Endothelial cell of umbilical vein (primary cell): ENCODE measurements around the gene RNF125. TPM values are rescaled to one million over a fixed set of nuclear protein-coding genes. Genes with fewer than 3 reads are reported as not detected.
"Not testable (repeated sequence)": the region's sequence is repeated elsewhere in the genome, so short reads cannot be mapped to it uniquely, and the experiment has no call there.

Experiments
- BruUV-seq: library from RNA; stranded (reverse); fragments of 400-500 nt; replicated peaks from 2 replicates; lab custom pipeline; 2021; lab: Mats Ljungman, UMichigan
- CTCF ChIA-PET: fragments of 300-600, 350-600 bp; sonication (Branson Sonifier 250); formaldehyde crosslinking; loops from one replicate; lab custom pipeline; 2021; ENCODE audit warnings: antibody characterized with exemption, inconsistent platforms; lab: Charles Lee
- POLR2A ChIA-PET: fragments of 300-600, 350-600 bp; sonication (Branson Sonifier 250); formaldehyde crosslinking; loops from one replicate; lab custom pipeline; 2021; ENCODE audit warnings: antibody characterized with exemption, inconsistent platforms; lab: Charles Lee
- DNase-seq: peaks from one replicate; pipeline ENCODE4 v3.0.0-alpha.2; 2011; ENCODE audit warnings: low read depth, low spot score
- FAIRE-seq: peaks from 2 replicates; lab custom pipeline; 2011; peaks lifted over from hg19 to GRCh38; lab: Jason Lieb, UNC
- H2AFZ ChIP-seq: 2 replicates; pipeline ENCODE4 v1.6.0; 2012; ENCODE audit warnings: low read depth, low read length, control low read depth, inconsistent platforms
- H3K27ac ChIP-seq: 2 replicates; pipeline ENCODE4 v1.5.1; 2011; ENCODE audit warnings: low read depth, mild to moderate bottlenecking, control low read depth, low read length, moderate library complexity; ENCODE audit not compliant: insufficient read depth
- H3K27me3 ChIP-seq, 2 experiments: 2 replicates each; pipeline versions ENCODE4 v1.6.0 to v1.6.1; 2011; ENCODE audit warnings: low read length in 2 of 2, mixed read lengths in 1 of 2; ENCODE audit not compliant: control insufficient read depth in 2 of 2, insufficient read depth in 2 of 2
- H3K36me3 ChIP-seq, 2 experiments: 2 replicates in 1 of 2; 3 replicates in 1 of 2; pipeline ENCODE4 v1.5.1; 2011; ENCODE audit warnings: low read length in 2 of 2, mild to moderate bottlenecking in 1 of 2, moderate library complexity in 1 of 2; ENCODE audit not compliant: control insufficient read depth in 2 of 2, insufficient read depth in 2 of 2; ENCODE audit errors: extremely low read depth in 1 of 2
- H3K4me1 ChIP-seq: 3 replicates; pipeline ENCODE4 v1.5.1; 2011; ENCODE audit warnings: mild to moderate bottlenecking, low read length; ENCODE audit not compliant: control insufficient read depth, insufficient read depth; ENCODE audit errors: extremely low read depth
- H3K4me2 ChIP-seq: 2 replicates; pipeline ENCODE4 v1.6.1; 2011; ENCODE audit warnings: low read length, control low read depth, mixed read lengths; ENCODE audit not compliant: insufficient read depth
- H3K4me3 ChIP-seq, 3 experiments: fragments of 200-600 bp in 1 of 3; sonication (generic), shearing (Covaris generic) in 1 of 3; replicated peaks in 1 of 3; 2 replicates each; pipeline ENCODE4 v1.5.1; 2011 to 2016; ENCODE audit warnings: control low read depth in 3 of 3, low read length in 3 of 3, mild to moderate bottlenecking in 2 of 3, inconsistent platforms in 1 of 3, low read depth in 1 of 3, moderate library complexity in 1 of 3; ENCODE audit not compliant: insufficient read depth in 1 of 3
- H3K79me2 ChIP-seq: 2 replicates; pipeline ENCODE4 v1.6.0; 2012; ENCODE audit warnings: low read length, inconsistent platforms; ENCODE audit not compliant: control insufficient read depth, insufficient read depth
- H3K9ac ChIP-seq: replicated peaks from 2 replicates; pipeline ENCODE3; 2011; ENCODE audit warnings: low read length, control low read depth; ENCODE audit not compliant: insufficient read depth; ENCODE audit errors: extremely low read depth
- H3K9me1 ChIP-seq: replicated peaks from 3 replicates; pipeline ENCODE4 v1.6.0; 2011; ENCODE audit warnings: mild to moderate bottlenecking, low read length; ENCODE audit not compliant: control insufficient read depth, insufficient read depth; ENCODE audit errors: extremely low read depth
- H3K9me3 ChIP-seq: replicated peaks from 2 replicates; pipeline ENCODE4 v1.5.1; 2012; ENCODE audit warnings: low read length, inconsistent platforms; ENCODE audit not compliant: control insufficient read depth, insufficient read depth
- H4K20me1 ChIP-seq: replicated peaks from 2 replicates; pipeline ENCODE3; 2011; ENCODE audit warnings: mild to moderate bottlenecking, low read length; ENCODE audit not compliant: control insufficient read depth, insufficient read depth; ENCODE audit errors: extremely low read depth
- CTCF ChIP-seq, 2 donors: IDR thresholded peaks; 1 replicate in 1 of 2; 2 replicates in 1 of 2; pipeline ENCODE4 v1.5.1; 2011; ENCODE audit warnings: low read length in 2 of 2, mild to moderate bottlenecking in 2 of 2, moderate library complexity in 2 of 2, control low read depth in 1 of 2, inconsistent platforms in 1 of 2, low read depth in 1 of 2; ENCODE audit not compliant: insufficient read depth in 1 of 2; ENCODE audit errors: extremely low read depth in 1 of 2
- EZH2 ChIP-seq: IDR thresholded peaks from 2 replicates; pipeline ENCODE4 v1.6.1; 2012; ENCODE audit warnings: borderline replicate concordance, low read depth, mild to moderate bottlenecking, moderate library complexity, low read length, inconsistent platforms; ENCODE audit not compliant: severe bottlenecking
- FOS ChIP-seq: IDR thresholded peaks from 2 replicates; pipeline ENCODE4 v1.6.1; 2011; ENCODE audit warnings: mild to moderate bottlenecking, low read length, moderate library complexity, borderline replicate concordance; ENCODE audit not compliant: insufficient read depth
- GATA2 ChIP-seq: IDR thresholded peaks from 2 replicates; pipeline ENCODE4 v1.7.0; 2011; ENCODE audit warnings: low read depth, mild to moderate bottlenecking, moderate library complexity, mixed read lengths, low read length; ENCODE audit not compliant: insufficient read length, insufficient read depth
- MYC ChIP-seq: IDR thresholded peaks from one replicate; pipeline ENCODE4 v1.6.1; 2011; ENCODE audit warnings: mild to moderate bottlenecking, low read depth, low read length
- POLR2A ChIP-seq: IDR thresholded peaks from 2 replicates; pipeline ENCODE4 v1.6.1; 2012; ENCODE audit warnings: low read depth, mild to moderate bottlenecking, control low read depth, low read length
- POLR2AphosphoS5 ChIP-seq: IDR thresholded peaks from 2 replicates; pipeline ENCODE4 v1.6.1; 2012; ENCODE audit warnings: low read depth, mild to moderate bottlenecking, control low read depth, low read length, moderate library complexity; ENCODE audit not compliant: insufficient read depth
- dilution Hi-C: fragments of 300-500 bp; cut with MboI; formaldehyde crosslinking; loops from one replicate; pipeline ENCODE4 v1.15.0; 2019; ENCODE audit warnings: low sequenced_read_pairs; ENCODE audit not compliant: extremely low pct_ligation_motif_present
- intact Hi-C: fragments of 100-400 bp; cut with micrococcal nuclease; formaldehyde crosslinking; loops from one replicate; pipeline ENCODE4 v1.10.0; 2022
- polyA plus RNA-seq, 4 experiments: library from polyadenylated mRNA; depleted of rRNA in 3 of 4; stranded (reverse) in 3 of 4; unstranded in 1 of 4; fragments of >200 nt; gene quantifications; 2 replicates each; pipeline versions ENCODE4 v1.2.1 to v1.2.3, GENCODE V29; 2011 to 2012; ENCODE audit warnings: missing spikeins in 1 of 4
- total RNA-seq: library from RNA; stranded (reverse); gene quantifications from 2 replicates; pipeline ENCODE4 v1.2.3, GENCODE V29; 2021
- TF ChIP-seq, protein P1 (sequence below): IDR thresholded peaks from 2 replicates; pipeline ENCODE4 v1.6.1; 2011; ENCODE audit not compliant: insufficient read depth, insufficient read length

RNF125 gene
- total and polyA plus RNA-seq, 2 donors (not counting 3 experiments of a cell fraction or from before 2014, with no cell fraction given): 0.73 to 1.3 TPM

- no peaks in the 10 kb centered on the region for H3K36me3 ChIP-seq
- peak overlapping the region; percentile 14 for H2AFZ ChIP-seq
- no peaks in the 10 kb centered on the region for H3K9me1 ChIP-seq
- dilution Hi-C loops (no loop called here), intact Hi-C loops (no loop called here)
- FAIRE-seq: no peak
- ChIA-PET POLR2A (no interaction called here), CTCF (interaction anchor here (1.4 kb wide), 1 partner anchor 110 kb away, joined by 4 read pairs; no protein-coding TSS in a partner anchor)
- TF ChIP-seq, protein P1, sequence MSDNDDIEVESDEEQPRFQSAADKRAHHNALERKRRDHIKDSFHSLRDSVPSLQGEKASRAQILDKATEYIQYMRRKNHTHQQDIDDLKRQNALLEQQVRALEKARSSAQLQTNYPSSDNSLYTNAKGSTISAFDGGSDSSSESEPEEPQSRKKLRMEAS: no peak
- no peak for TF ChIP-seq GATA2
- no peak for TF ChIP-seq FOS
- no peak for TF ChIP-seq MYC
- no peak for TF ChIP-seq EZH2
- no peak for TF ChIP-seq POLR2AphosphoS5
- no peak for TF ChIP-seq POLR2A
- no peak for TF ChIP-seq CTCF (IDR thresholded peaks at IDR 0.05; ENCODE audit: extremely low read depth in 1 of 2, insufficient read depth in 1 of 2, low read depth in 1 of 2, low read length in 2 of 2)
- H3K27me3 ChIP-seq: no peaks in the 10 kb centered on the region
- H3K4me1 ChIP-seq: peaks cover 21% of the 10 kb centered on the region
- no peak overlapping the region for H3K4me3 ChIP-seq
- H4K20me1 ChIP-seq: no peaks in the 10 kb centered on the region
- H3K9ac ChIP-seq: no peak overlapping the region
- no peaks in the 10 kb centered on the region for H3K79me2 ChIP-seq
- no peaks in the 10 kb centered on the region for H3K9me3 ChIP-seq
- H3K27ac ChIP-seq: no peak overlapping the region
- no peak overlapping the region for H3K4me2 ChIP-seq
- no TSS peak for BruUV-seq
- DNase-seq: no peak
These were observed 68.3 kb downstream of the RNF125 start for GRCh38 chr18:32086881-32087280.

DNA sequence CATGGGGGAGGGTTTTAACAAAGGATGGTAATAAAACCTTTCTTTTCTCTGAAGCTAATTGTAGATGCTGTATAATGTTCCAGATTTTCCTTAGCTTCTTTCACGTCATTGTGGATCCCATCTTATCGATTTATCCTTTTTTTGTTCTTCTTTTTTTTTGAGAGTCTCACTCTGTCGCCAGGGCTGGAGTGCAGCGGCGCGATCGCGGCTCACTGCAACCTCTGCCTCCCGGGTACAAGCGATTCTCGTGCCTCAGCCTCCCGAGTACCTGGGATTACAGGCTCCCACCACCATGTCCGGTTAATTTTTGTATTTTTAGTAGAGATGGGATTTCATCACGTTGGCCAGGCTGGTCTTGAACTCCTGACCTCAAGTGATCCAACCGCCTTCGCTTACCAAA is 72.2 kb downstream of the RNF125 start:
- ChIA-PET CTCF (interaction anchor here (0.8 kb wide), 1 partner anchor 13 kb away, joined by 3 read pairs; no protein-coding TSS in a partner anchor), POLR2A (interaction anchor here (0.5 kb wide), 1 partner anchor 16 kb away, joined by 3 read pairs; no protein-coding TSS in a partner anchor)
- H3K9me1 ChIP-seq, H3K9ac ChIP-seq, H3K9me3 ChIP-seq, BruUV-seq, H3K4me2 ChIP-seq, H4K20me1 ChIP-seq, H2AFZ ChIP-seq, H3K27ac ChIP-seq, H3K27me3 ChIP-seq, H3K4me3 ChIP-seq, dilution Hi-C loops, FAIRE-seq, H3K36me3 ChIP-seq, DNase-seq: not testable (repeated sequence)
- peaks cover 16% of the 10 kb centered on the region for H3K4me1 ChIP-seq
- H3K79me2 ChIP-seq: peaks cover 34% of the 10 kb centered on the region
- intact Hi-C loops: loop anchor here (5.0 kb wide), 1 partner anchor 409 kb away; the partner anchor contains the start of gene B4GALT6
